ENCODE results near the gene NTN3.

The NTN3 gene

GRCh38 chr16:2512735-2513404, 41.8 kb downstream of the NTN3 start:
- DNase-seq, result peak in 1 of 58 donors; percentile 27

GRCh38 chr16:2513405-2514332, 42.6 kb downstream of the NTN3 start, which contains the start of gene ATP6V0C:
TSS of gene ATP6V0C (plus strand) at chr16:2513952. CDS start at chr16:2514104, 152 bp downstream.
- peak; percentile 17 to 98 (median 89) for DNase-seq

GRCh38 chr16:2514333-2515179, 43.5 kb downstream of the NTN3 start:
- peak in 3 of 58 donors; percentile 11 to 68 (median 27) for DNase-seq

GRCh38 chr16:2515180-2515851, 44.2 kb downstream of the NTN3 start:
- no peak for DNase-seq

GRCh38 chr16:2516391-2517240, 45.5 kb downstream of the NTN3 start:
- peak in 4 of 58 donors; percentile 19 to 32 (median 23) for DNase-seq

- no peak for DNase-seq
Observed at GRCh38 chr16:2517954-2518605, 47.0 kb downstream of the NTN3 start.

GRCh38 chr16:2518823-2519710, 48.0 kb downstream of the NTN3 start:
- no peak for DNase-seq

GRCh38 chr16:2519711-2520080, 48.6 kb downstream of the NTN3 start:
- peak in 1 of 58 donors; percentile 35 for DNase-seq

GRCh38 chr16:2520097-2520783, 49.1 kb downstream of the NTN3 start, which contains the start of gene AMDHD2:
TSS of gene AMDHD2 (plus strand) at chr16:2520371. CDS start at chr16:2520459, 88 bp downstream.
- peak in 57 of 58 donors; percentile 42 to 92 (median 83) for DNase-seq

- DNase-seq, result no peak
Observed at GRCh38 chr16:2520784-2521531, 49.9 kb downstream of the NTN3 start.

Measured in anterior cingulate cortex (tissue), 58 donors.